Panc1 (cell line): Measurements from ENCODE around the gene GTF2H3. TPM values are rescaled to one million over a fixed set of nuclear protein-coding genes. Genes with fewer than 3 reads are reported as not detected.

Source experiments
- ATAC-seq: fragments of 200-7000 bp; cut with Tn5 transposase; 2 replicates; pipeline ENCODE4 v1.9.1; 2020; ENCODE audit warnings: mild to moderate bottlenecking, moderate library complexity
- BruUV-seq: library from RNA; stranded (reverse); fragments of 400-500 nt; replicated peaks from 2 replicates; lab custom pipeline; 2021; lab: Mats Ljungman, UMichigan
- CTCF ChIA-PET: fragments of 300-600 bp; sonication (Branson Sonifier 250); formaldehyde crosslinking; loops from one replicate; lab custom pipeline; 2022; ENCODE audit warnings: antibody characterized with exemption; lab: Charles Lee
- POLR2A ChIA-PET: fragments of 300-600 bp; sonication (Branson Sonifier 250); formaldehyde crosslinking; loops from one replicate; lab custom pipeline; 2022; ENCODE audit warnings: antibody characterized with exemption; lab: Charles Lee
- DNase-seq: peaks from one replicate; pipeline ENCODE4 v3.0.0-alpha.2; 2010; ENCODE audit warnings: low read depth, low spot score
- H3K27ac ChIP-seq: 2 replicates; pipeline ENCODE4 v1.5.1; 2011; ENCODE audit warnings: mild to moderate bottlenecking, low read length, inconsistent platforms
- H3K27me3 ChIP-seq: fragments of 200-500 bp; sonication (Bioruptor generic); 2 replicates; pipeline ENCODE4 v1.6.0; 2014; ENCODE audit warnings: low read length, inconsistent platforms; ENCODE audit not compliant: control insufficient read depth, insufficient read depth
- H3K36me3 ChIP-seq: fragments of 200-500 bp; sonication (Bioruptor generic); 2 replicates; pipeline ENCODE4 v1.5.1; 2014; ENCODE audit warnings: inconsistent platforms, mild to moderate bottlenecking, low read length, moderate library complexity; ENCODE audit not compliant: control insufficient read depth, insufficient read depth
- H3K4me1 ChIP-seq: 2 replicates; pipeline ENCODE4 v1.5.1; 2011; ENCODE audit warnings: inconsistent platforms, mild to moderate bottlenecking, low read length, moderate library complexity; ENCODE audit not compliant: control insufficient read depth, insufficient read depth
- H3K4me3 ChIP-seq, 2 experiments: 2 replicates each; pipeline ENCODE4 v1.5.1; 2011 to 2012; ENCODE audit warnings: low read depth in 2 of 2, low read length in 2 of 2, mild to moderate bottlenecking in 2 of 2, inconsistent platforms in 1 of 2, moderate library complexity in 1 of 2
- H3K9me3 ChIP-seq: fragments of 200-500 bp; sonication (Bioruptor generic); 2 replicates; pipeline ENCODE4 v1.5.1; 2014; ENCODE audit warnings: low read depth, mild to moderate bottlenecking, inconsistent platforms, low read length, moderate library complexity; ENCODE audit not compliant: control insufficient read depth, insufficient read depth
- POLR2AphosphoS5 ChIP-seq: IDR thresholded peaks from 2 replicates; pipeline ENCODE4 v1.6.1; 2012; ENCODE audit warnings: mild to moderate bottlenecking, low read depth, low read length, moderate library complexity
- SIN3A ChIP-seq: IDR thresholded peaks from 2 replicates; pipeline ENCODE4 v1.6.1; 2012; ENCODE audit warnings: low read depth, mild to moderate bottlenecking, low read length, moderate library complexity, borderline replicate concordance; ENCODE audit not compliant: insufficient read depth
- TCF7L2 ChIP-seq: IDR thresholded peaks from 2 replicates; pipeline ENCODE4 v1.6.1; 2011; ENCODE audit warnings: mild to moderate bottlenecking, low read depth, low read length, inconsistent platforms
- in situ Hi-C: cut with HindIII; loops from 2 replicates; pipeline ENCODE4 v1.10.0; 2016; ENCODE audit warnings: low sequenced_read_pairs, low pct_unique_long_range_greater_than_20kb
- intact Hi-C: fragments of 100-400 bp; cut with micrococcal nuclease; formaldehyde crosslinking; loops from one replicate; pipeline ENCODE4 v1.10.0; 2022; ENCODE audit not compliant: unreplicated experiment
- total RNA-seq: library from RNA; stranded (reverse); gene quantifications from one replicate; pipeline ENCODE4 v1.2.1, GENCODE V29; 2021; ENCODE audit not compliant: unreplicated experiment
- TF ChIP-seq, protein P1 (sequence below): fragments of 450-650 bp; IDR thresholded peaks from 2 replicates; pipeline ENCODE4 v1.5.1; 2017; ENCODE audit warnings: mild to moderate bottlenecking
- TF ChIP-seq, protein P2 (sequence below), 2 experiments: IDR thresholded peaks; 2 replicates each; pipeline ENCODE4 v1.6.1; 2011 to 2012; ENCODE audit warnings: low read depth in 2 of 2, control low read depth in 1 of 2, low read length in 1 of 2, mild to moderate bottlenecking in 1 of 2, moderate library complexity in 1 of 2; ENCODE audit not compliant: insufficient read depth in 1 of 2

Gene GTF2H3
- total RNA-seq, 1 experiment from 2014 or later, result 40.7 TPM

DNA sequence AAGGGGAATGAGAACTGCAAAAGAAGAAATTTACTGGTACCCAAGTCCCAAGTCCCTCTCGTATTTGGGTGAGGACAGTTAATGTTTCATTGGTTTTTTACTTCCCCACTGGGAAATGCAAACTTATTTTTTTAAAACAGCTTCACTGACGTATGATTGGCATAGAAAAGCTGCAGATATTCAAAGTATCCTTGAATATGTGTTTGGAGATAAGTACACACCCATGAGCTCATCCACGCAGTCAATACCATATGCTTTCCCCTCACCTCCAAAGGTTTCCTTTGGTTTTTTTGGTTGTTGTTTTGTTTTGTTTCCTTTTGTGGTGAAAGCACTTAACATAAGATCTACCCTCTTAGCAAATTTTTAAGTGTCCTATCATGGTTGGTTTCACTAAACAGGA is 50.3 kb downstream of the GTF2H3 start:
- Histone ChIP-seq H3K27ac (no peak overlapping the region), H3K4me3 (no peak overlapping the region), H3K4me1 (no peaks in the 10 kb centered on the region), H3K36me3 (no peaks in the 10 kb centered on the region), H3K27me3 (no peaks in the 10 kb centered on the region), H3K9me3 (no peaks in the 10 kb centered on the region)
- intact Hi-C loops (no loop called here), in situ Hi-C loops (no loop called here)
- ATAC-seq (no peak), DNase-seq (no peak)
- TF ChIP-seq TCF7L2, result no peak
- no peak for TF ChIP-seq POLR2AphosphoS5
- no peak for TF ChIP-seq SIN3A
- TF ChIP-seq, protein P1, sequence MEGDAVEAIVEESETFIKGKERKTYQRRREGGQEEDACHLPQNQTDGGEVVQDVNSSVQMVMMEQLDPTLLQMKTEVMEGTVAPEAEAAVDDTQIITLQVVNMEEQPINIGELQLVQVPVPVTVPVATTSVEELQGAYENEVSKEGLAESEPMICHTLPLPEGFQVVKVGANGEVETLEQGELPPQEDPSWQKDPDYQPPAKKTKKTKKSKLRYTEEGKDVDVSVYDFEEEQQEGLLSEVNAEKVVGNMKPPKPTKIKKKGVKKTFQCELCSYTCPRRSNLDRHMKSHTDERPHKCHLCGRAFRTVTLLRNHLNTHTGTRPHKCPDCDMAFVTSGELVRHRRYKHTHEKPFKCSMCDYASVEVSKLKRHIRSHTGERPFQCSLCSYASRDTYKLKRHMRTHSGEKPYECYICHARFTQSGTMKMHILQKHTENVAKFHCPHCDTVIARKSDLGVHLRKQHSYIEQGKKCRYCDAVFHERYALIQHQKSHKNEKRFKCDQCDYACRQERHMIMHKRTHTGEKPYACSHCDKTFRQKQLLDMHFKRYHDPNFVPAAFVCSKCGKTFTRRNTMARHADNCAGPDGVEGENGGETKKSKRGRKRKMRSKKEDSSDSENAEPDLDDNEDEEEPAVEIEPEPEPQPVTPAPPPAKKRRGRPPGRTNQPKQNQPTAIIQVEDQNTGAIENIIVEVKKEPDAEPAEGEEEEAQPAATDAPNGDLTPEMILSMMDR, result no peak
- TF ChIP-seq, protein P2, sequence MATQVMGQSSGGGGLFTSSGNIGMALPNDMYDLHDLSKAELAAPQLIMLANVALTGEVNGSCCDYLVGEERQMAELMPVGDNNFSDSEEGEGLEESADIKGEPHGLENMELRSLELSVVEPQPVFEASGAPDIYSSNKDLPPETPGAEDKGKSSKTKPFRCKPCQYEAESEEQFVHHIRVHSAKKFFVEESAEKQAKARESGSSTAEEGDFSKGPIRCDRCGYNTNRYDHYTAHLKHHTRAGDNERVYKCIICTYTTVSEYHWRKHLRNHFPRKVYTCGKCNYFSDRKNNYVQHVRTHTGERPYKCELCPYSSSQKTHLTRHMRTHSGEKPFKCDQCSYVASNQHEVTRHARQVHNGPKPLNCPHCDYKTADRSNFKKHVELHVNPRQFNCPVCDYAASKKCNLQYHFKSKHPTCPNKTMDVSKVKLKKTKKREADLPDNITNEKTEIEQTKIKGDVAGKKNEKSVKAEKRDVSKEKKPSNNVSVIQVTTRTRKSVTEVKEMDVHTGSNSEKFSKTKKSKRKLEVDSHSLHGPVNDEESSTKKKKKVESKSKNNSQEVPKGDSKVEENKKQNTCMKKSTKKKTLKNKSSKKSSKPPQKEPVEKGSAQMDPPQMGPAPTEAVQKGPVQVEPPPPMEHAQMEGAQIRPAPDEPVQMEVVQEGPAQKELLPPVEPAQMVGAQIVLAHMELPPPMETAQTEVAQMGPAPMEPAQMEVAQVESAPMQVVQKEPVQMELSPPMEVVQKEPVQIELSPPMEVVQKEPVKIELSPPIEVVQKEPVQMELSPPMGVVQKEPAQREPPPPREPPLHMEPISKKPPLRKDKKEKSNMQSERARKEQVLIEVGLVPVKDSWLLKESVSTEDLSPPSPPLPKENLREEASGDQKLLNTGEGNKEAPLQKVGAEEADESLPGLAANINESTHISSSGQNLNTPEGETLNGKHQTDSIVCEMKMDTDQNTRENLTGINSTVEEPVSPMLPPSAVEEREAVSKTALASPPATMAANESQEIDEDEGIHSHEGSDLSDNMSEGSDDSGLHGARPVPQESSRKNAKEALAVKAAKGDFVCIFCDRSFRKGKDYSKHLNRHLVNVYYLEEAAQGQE (IDR thresholded peaks at IDR 0.05; ENCODE audit: insufficient read depth in 1 of 2, low read depth in 2 of 2, low read length in 1 of 2), result no peak
- BruUV-seq, result no TSS peak
- ChIA-PET CTCF (no interaction called here), POLR2A (no interaction called here)

DNA sequence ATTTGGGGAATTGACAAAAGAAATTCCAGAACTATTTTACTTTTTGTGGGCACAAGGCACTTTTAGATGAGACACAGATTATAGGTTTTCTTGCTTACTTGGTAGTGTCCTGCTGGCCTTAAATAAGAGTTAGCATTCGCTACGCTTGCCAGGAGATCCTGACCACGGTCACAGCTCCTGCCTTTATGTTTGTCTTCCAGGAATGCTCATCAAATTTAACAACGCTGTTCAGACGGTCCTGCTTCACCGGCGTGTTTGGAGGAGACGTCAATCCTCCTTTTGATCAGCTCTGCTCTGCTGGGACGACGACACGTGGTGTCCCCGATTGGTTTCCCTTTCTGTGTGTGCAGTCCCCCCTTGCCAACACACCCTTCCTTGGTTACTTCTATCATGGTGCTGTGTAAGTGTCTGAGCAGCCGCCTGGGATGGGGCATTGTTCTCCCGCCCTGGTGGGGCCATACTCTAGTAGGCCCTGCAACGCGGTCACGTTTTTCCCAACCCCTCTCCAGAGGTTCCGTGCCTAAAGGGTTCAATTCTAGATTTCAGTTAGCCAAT is 53.1 kb downstream of the GTF2H3 start:
- in situ Hi-C loops, result no loop called here
- ATAC-seq, result no peak
- Histone ChIP-seq H3K27ac (no peak overlapping the region), H3K36me3 (no peaks in the 10 kb centered on the region), H3K4me1 (no peaks in the 10 kb centered on the region), H3K9me3 (no peaks in the 10 kb centered on the region), H3K27me3 (no peaks in the 10 kb centered on the region), H3K4me3 (no peak overlapping the region)
- CTCF ChIA-PET, result no interaction called here
- TF ChIP-seq, protein P2 (IDR thresholded peaks at IDR 0.05; ENCODE audit: insufficient read depth in 1 of 2, low read depth in 2 of 2, low read length in 1 of 2), result no peak
- TF ChIP-seq POLR2AphosphoS5 (no peak), SIN3A (no peak), TCF7L2 (no peak)
- TF ChIP-seq, protein P1, result no peak
- BruUV-seq, result no TSS peak
- POLR2A ChIA-PET, result no interaction called here
- no peak for DNase-seq
- intact Hi-C loops, result no loop called here
